Kidney (tissue), 14 donors: ENCODE results near the gene BCKDHA. TPM values are rescaled to one million over a fixed set of nuclear protein-coding genes. Genes with fewer than 3 reads are reported as not detected.
A peak's percentile ranks its signal among the peaks of the same experiment; 100 is the strongest.

Experiments used
- DNase-seq, 5 donors: peaks; one replicate each; pipeline ENCODE4 v3.0.0-alpha.2; 2013 to 2020
- FAIRE-seq: peaks from 2 replicates; lab custom pipeline; 2012; peaks lifted over from hg19 to GRCh38; lab: Jason Lieb, UNC
- H3K27ac ChIP-seq, 2 donors: one replicate each; pipeline ENCODE4 v1.7.0; 2013; ENCODE audit warnings: low read depth in 2 of 2, low read length in 2 of 2, inconsistent platforms in 1 of 2
- H3K27me3 ChIP-seq: one replicate; pipeline ENCODE4 v1.7.1; 2013; ENCODE audit warnings: low read length, inconsistent platforms; ENCODE audit not compliant: control insufficient read depth, insufficient read depth
- H3K36me3 ChIP-seq, 3 donors: one replicate each; pipeline versions ENCODE4 v1.7.0 to v1.7.1; 2013; ENCODE audit warnings: low read length in 3 of 3, control low read depth in 1 of 3, inconsistent platforms in 1 of 3; ENCODE audit not compliant: insufficient read depth in 3 of 3, control insufficient read depth in 2 of 3
- H3K4me1 ChIP-seq, 3 donors: one replicate each; pipeline versions ENCODE4 v1.7.0 to v1.7.1; 2013; ENCODE audit warnings: low read length in 3 of 3, inconsistent platforms in 1 of 3, low read depth in 1 of 3; ENCODE audit not compliant: control insufficient read depth in 2 of 3, insufficient read depth in 2 of 3
- H3K4me3 ChIP-seq, 3 donors: one replicate each; pipeline versions ENCODE4 v1.7.0 to v1.8.1; 2013; ENCODE audit warnings: low read length in 3 of 3, control low read depth in 1 of 3, inconsistent platforms in 1 of 3
- H3K9ac ChIP-seq, 3 donors: one replicate each; pipeline versions ENCODE4 v1.7.0 to v1.7.1; 2013; ENCODE audit warnings: low read length in 3 of 3, control low read depth in 1 of 3, inconsistent platforms in 1 of 3
- H3K9me3 ChIP-seq, 3 donors: one replicate each; pipeline versions ENCODE4 v1.7.0 to v1.7.1; 2013; ENCODE audit warnings: low read length in 3 of 3, control low read depth in 1 of 3, inconsistent platforms in 1 of 3; ENCODE audit not compliant: control insufficient read depth in 2 of 3, insufficient read depth in 1 of 3
- intact Hi-C: fragments of 100-400 bp; cut with DNase I; formaldehyde crosslinking; loops from one replicate; pipeline ENCODE4 v1.11.1; 2022
- polyA plus RNA-seq: library from polyadenylated mRNA; stranded (reverse); fragments of 350-450 nt; fragmentation: Illumina TruSeq; extraction: RNeasy Lipid Tissue Mini Kit (QIAGEN cat#74804); gene quantifications from one replicate; pipeline ENCODE4 v1.2.3, GENCODE V29; 2014; ENCODE audit warnings: low read depth, low replicate concordance; ENCODE audit not compliant: insufficient read depth
- total RNA-seq: library from RNA; stranded (reverse); fragmentation: NEBNext Ultra II Directional; extraction: Animal tissue kit (Norgen Biotek cat#: 25700); gene quantifications from one replicate; pipeline ENCODE4 v1.2.1, GENCODE V29; 2021
- TF ChIP-seq, protein P1 (sequence below): IDR thresholded peaks from 3 replicates; pipeline ENCODE4 v1.5.1; 2012; ENCODE audit warnings: mild to moderate bottlenecking, moderate library complexity, borderline replicate concordance; ENCODE audit not compliant: insufficient read depth; ENCODE audit errors: extremely low read depth
- donor health status: control.
- donor health status: control.
- donor health status: control.
- donor health status: control.
- donor health status: control.
- donor health status: DM: yes; HTN: yes; CAD: no.
- donor health status: Normal renal cell carcinoma (clear cell type).

BCKDHA gene
- total and polyA plus RNA-seq, 2 donors from 2014 or later = 30.9 to 72.2 TPM

DNA sequence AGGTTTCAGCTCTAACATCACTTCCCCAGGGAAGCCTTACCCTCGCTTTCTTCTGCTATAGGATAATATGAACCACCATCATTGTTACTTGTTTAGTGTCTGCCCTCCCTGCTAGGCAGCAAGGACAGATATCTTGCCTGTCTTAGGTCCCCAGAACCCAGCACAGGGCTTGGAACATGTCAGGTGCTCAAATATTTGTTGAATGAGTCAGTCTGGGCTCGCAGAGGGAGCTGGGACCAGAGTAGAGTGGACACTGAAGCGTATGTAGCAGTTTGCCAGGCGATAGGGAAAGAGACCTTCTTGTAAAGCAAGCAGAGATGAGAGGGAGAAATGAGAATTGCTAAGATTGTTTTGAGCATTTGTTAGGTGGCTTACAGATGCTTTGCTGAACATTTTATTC, 11.7 kb downstream of the BCKDHA start:
- FAIRE-seq (no peak), DNase-seq (no peak)
- Histone ChIP-seq H3K27ac (peak overlapping the region; percentile 1 to 59), H3K27me3 (no peaks in the 10 kb centered on the region), H3K4me1 (peaks cover 0 to 8% (median 0%) of the 10 kb centered on the region in 3 donors), H3K36me3 (peaks cover 0 to 17% (median 8%) of the 10 kb centered on the region in 3 donors), H3K9me3 (no peaks in the 10 kb centered on the region), H3K9ac (no peak overlapping the region), H3K4me3 (no peak overlapping the region)
- intact Hi-C loops = no loop called here
- TF ChIP-seq, protein P1, sequence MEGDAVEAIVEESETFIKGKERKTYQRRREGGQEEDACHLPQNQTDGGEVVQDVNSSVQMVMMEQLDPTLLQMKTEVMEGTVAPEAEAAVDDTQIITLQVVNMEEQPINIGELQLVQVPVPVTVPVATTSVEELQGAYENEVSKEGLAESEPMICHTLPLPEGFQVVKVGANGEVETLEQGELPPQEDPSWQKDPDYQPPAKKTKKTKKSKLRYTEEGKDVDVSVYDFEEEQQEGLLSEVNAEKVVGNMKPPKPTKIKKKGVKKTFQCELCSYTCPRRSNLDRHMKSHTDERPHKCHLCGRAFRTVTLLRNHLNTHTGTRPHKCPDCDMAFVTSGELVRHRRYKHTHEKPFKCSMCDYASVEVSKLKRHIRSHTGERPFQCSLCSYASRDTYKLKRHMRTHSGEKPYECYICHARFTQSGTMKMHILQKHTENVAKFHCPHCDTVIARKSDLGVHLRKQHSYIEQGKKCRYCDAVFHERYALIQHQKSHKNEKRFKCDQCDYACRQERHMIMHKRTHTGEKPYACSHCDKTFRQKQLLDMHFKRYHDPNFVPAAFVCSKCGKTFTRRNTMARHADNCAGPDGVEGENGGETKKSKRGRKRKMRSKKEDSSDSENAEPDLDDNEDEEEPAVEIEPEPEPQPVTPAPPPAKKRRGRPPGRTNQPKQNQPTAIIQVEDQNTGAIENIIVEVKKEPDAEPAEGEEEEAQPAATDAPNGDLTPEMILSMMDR = no peak

DNA sequence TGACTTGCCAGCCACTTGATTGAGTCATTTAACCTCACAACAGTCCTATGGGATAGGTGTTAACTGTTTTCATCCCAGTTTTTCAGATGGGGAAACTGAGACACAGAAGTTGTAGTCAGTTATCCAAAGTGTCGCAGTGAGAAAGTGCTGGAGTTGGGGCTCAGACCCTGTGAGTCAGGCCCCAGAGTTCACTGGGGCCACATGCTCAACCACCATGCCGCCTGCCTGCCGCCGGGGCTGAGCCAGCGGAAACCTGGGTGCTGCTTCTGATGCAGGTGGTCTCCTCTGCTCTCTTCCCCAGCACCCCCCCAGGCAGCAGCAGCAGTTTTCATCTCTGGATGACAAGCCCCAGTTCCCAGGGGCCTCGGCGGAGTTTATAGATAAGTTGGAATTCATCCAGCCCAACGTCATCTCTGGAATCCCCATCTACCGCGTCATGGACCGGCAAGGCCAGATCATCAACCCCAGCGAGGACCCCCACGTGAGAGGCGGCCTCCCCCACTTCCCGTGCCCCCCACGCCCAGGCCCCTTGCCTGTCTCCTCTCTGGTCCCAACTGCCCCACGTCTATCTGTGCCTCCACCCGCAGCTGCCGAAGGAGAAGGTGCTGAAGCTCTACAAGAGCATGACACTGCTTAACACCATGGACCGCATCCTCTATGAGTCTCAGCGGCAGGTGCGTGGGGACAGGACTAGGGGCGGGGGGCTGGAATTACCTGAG, 12.9 kb downstream of the BCKDHA start:
- no peak for FAIRE-seq

DNA sequence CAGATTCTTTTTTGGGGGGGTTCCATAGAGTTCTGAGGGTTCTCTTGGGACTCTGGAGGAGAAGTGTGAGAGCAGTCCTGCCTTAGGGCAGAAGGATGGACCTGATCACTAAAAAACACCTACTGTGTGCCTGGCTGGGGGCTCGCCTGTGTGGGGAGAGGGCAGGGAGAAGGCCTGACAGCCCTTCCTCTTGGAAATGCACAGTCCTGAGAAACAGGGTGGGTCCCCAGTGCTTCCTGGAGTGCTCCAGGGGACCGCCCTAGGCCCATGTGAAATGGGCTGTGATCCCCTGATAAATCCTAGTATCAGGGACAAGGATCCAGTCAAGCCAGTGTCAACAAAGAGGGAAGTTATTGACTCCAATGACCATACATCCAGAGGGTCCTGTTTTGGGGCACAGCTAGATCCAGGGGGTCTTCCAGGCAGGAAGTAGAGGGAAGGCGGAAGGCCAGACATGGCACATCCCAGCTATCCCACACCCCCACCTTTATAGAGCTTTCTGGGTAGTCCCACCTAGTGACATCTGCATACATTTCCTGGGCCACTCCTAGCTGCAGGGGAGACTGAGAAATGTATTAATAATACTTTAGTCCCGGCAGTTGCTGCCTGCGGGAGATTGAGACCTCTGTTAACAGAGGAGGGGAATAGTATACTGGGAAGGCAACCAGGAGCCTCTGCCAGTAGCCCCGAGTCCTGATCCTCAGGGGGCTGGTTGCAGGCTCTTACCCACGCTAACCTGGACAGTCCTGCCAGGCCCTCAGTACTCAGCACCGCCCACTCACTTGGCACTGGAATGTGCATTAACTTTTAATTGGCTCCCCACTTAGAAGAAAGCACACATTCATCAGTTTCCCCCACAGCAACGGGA, 13.7 kb downstream of the BCKDHA start:
- no peak overlapping the region for H3K9ac ChIP-seq
- no peak for DNase-seq
- no peak for FAIRE-seq
- no peaks in the 10 kb centered on the region for H3K9me3 ChIP-seq
- no peak overlapping the region for H3K27ac ChIP-seq
- TF ChIP-seq, protein P1 = no peak
- peaks cover 0 to 8% (median 0%) of the 10 kb centered on the region in 3 donors for H3K4me1 ChIP-seq
- intact Hi-C loops = no loop called here
- no peak overlapping the region for H3K4me3 ChIP-seq
- no peaks in the 10 kb centered on the region for H3K27me3 ChIP-seq
- H3K36me3 ChIP-seq = peaks cover 0 to 31% (median 18%) of the 10 kb centered on the region in 3 donors

More for the DNA sequence above, 12.9 kb downstream of the BCKDHA start:
- Histone ChIP-seq H3K36me3 (peaks cover 0 to 29% (median 15%) of the 10 kb centered on the region in 3 donors), H3K4me3 (no peak overlapping the region), H3K9ac (no peak overlapping the region), H3K27me3 (no peaks in the 10 kb centered on the region), H3K9me3 (no peaks in the 10 kb centered on the region), H3K27ac (peak overlapping the region in 1 of 2 donors; percentile 63), H3K4me1 (peaks cover 0 to 8% (median 0%) of the 10 kb centered on the region in 3 donors)
- TF ChIP-seq, protein P1 = no peak
- intact Hi-C loops = no loop called here
- DNase-seq = no peak
